ENCODE measurements around the gene WDR62.
"Not testable (repeated sequence)": the region's sequence is repeated elsewhere in the genome, so short reads cannot be mapped to it uniquely, and the experiment has no call there.

WDR62 gene

DNA sequence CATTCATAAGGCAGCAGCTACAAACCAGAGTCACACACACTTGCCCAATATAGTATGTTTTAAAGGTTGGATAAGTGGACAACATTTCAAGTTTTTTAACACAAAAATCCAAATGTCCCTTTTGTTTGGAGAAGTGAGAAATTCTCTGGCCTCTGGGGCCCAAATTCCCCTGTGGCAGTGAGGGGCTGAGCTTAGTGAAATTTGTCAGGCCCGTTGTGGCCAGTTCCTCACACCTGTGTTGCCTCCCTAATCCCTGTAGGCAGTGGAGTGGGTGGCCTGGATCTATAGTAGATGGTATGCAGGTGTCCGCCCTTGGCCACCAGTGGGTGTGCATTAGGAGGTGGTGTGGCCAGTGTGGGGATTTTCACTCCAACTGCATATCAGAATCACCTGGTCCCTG, 6.7 kb downstream of the WDR62 start:
- no peak overlapping the region for H3K9ac ChIP-seq (ENCODE audit: low read depth, low read length)
- peaks cover 38% of the 10 kb centered on the region for H3K36me3 ChIP-seq (ENCODE audit: insufficient read depth, low read length)

DNA sequence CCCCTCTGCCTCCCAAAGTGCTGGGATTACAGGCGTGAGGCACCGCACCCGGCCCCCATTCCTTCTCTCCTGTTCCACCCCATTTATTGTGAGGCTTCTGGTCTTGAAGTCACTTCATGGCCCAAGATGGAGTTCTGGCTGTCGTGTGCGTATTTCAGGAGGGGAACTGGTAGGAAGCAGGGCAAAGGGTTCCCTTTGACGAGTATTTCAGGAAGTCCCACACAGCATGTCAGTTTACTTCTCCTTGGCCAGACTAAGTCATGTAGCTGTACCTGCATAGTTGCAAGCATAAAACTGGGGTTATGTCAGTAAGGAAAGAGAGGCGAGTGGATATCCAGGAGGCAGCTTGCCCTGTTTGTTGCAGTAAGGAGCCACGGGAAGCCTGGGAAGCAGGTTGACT, 10.1 kb downstream of the WDR62 start:
- H3K9me3 ChIP-seq (replicated peaks; ENCODE audit: low read length), result no peaks in the 10 kb centered on the region
- H3K9ac ChIP-seq (ENCODE audit: low read depth, low read length), result no peak overlapping the region
- H3K4me3 ChIP-seq (ENCODE audit: low read length), result no peak overlapping the region
- H3K4me1 ChIP-seq (ENCODE audit: control insufficient read depth, insufficient read depth, low read length), result no peaks in the 10 kb centered on the region
- no peak overlapping the region for H3K4me2 ChIP-seq (ENCODE audit: low read length)
- H3K36me3 ChIP-seq (ENCODE audit: insufficient read depth, low read length), result peaks cover 45% of the 10 kb centered on the region
- no peaks in the 10 kb centered on the region for H3K27me3 ChIP-seq (ENCODE audit: control insufficient read depth, insufficient read depth, low read length)

More for the DNA sequence above, 6.7 kb downstream of the WDR62 start:
- H3K9me3 ChIP-seq (replicated peaks; ENCODE audit: low read length), result no peaks in the 10 kb centered on the region
- H3K27me3 ChIP-seq (ENCODE audit: control insufficient read depth, insufficient read depth, low read length), result no peaks in the 10 kb centered on the region
- no peak overlapping the region for H3K4me2 ChIP-seq (ENCODE audit: low read length)
- no peaks in the 10 kb centered on the region for H3K4me1 ChIP-seq (ENCODE audit: control insufficient read depth, insufficient read depth, low read length)
- H3K4me3 ChIP-seq (ENCODE audit: low read length), result no peak overlapping the region

DNA sequence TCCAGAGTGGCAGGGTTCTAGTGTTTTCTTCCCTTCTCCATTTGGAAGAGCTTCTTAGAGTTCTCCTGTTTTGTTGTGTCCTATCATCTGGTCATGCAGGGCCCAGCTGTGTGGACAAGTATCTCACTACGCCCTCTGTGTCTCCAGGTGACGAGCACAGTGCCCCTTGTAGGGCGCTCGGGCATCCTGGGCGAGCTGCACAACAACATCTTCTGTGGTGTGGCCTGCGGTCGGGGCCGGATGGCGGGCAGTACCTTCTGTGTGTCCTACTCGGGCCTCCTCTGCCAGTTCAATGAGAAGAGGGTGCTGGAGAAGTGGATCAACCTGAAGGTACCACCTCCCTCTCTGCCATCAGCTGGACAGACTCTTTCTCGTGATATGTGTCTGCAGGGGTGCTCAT, 13.0 kb downstream of the WDR62 start:
- Histone ChIP-seq H3K36me3 (ENCODE audit: insufficient read depth, low read length) (peaks cover 35% of the 10 kb centered on the region), H3K9me3 (replicated peaks; ENCODE audit: low read length) (no peaks in the 10 kb centered on the region), H3K9ac (ENCODE audit: low read depth, low read length) (no peak overlapping the region), H3K27me3 (ENCODE audit: control insufficient read depth, insufficient read depth, low read length) (no peaks in the 10 kb centered on the region), H3K4me2 (ENCODE audit: low read length) (no peak overlapping the region), H3K4me1 (ENCODE audit: control insufficient read depth, insufficient read depth, low read length) (peaks cover 5% of the 10 kb centered on the region), H3K4me3 (ENCODE audit: low read length) (no peak overlapping the region)

DNA sequence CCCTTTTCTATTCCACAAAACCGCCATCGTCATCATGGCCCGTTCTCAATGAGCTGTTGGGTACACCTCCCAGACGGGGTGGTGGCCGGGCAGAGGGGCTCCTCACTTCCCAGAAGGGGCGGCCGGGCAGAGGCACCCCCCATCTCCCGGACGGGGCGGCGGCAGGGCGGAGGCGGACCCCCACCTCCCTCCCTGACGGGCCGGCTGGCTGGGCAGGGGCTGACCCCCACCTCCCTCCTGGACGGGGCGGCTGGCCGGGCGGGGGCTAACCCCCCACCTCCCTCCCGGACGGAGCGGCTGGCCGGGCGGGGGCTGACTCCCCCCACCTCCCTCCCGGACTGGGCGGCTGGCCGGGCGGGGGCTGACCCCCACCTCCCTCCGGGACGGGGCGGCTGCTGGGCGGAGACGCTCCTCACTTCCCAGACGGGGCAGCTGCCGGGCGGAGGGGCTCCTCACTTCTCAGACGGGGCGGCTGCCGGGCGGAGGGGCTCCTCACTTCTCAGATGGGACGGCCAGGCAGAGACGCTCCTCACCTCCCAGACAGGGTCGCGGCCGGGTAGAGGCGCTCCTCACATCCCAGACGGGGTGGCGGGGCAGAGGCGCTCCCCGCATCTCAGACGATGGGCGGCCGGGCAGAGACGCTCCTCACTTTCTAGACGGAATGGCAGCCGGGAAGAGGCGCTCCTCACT, 14.3 kb downstream of the WDR62 start:
- H3K36me3 ChIP-seq (ENCODE audit: insufficient read depth, low read length), result peaks cover 33% of the 10 kb centered on the region
- not testable (repeated sequence) for H3K27me3 ChIP-seq (ENCODE audit: control insufficient read depth, insufficient read depth, low read length); H3K4me3 ChIP-seq (ENCODE audit: low read length); H3K9me3 ChIP-seq (replicated peaks; ENCODE audit: low read length); H3K4me2 ChIP-seq (ENCODE audit: low read length); H3K9ac ChIP-seq (ENCODE audit: low read depth, low read length); H3K4me1 ChIP-seq (ENCODE audit: control insufficient read depth, insufficient read depth, low read length)

DNA sequence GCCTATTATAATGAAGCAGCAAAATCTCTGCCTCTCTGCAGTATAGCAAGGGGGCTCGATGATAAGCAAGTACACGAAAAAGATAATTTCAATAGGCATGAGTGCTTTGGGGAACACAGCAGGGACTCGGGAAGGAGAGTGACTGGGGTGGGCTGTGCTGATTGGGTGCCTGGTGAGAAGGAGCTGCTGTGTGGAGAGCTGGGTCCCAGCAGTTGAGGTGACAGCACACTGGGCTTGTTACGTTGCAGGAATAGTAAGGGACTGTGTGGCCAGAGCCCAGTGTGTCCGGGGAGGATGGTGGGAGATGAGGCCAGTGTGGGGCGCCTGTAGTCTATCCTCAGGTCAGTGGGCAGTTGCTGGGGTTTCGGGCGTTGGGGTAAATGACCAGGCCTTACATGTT, 17.4 kb downstream of the WDR62 start:
- Histone ChIP-seq H3K9ac (ENCODE audit: low read depth, low read length) (no peak overlapping the region), H3K4me2 (ENCODE audit: low read length) (no peak overlapping the region), H3K4me3 (ENCODE audit: low read length) (no peak overlapping the region), H3K4me1 (ENCODE audit: control insufficient read depth, insufficient read depth, low read length) (peaks cover 5% of the 10 kb centered on the region), H3K27me3 (ENCODE audit: control insufficient read depth, insufficient read depth, low read length) (no peaks in the 10 kb centered on the region), H3K36me3 (ENCODE audit: insufficient read depth, low read length) (peaks cover 15% of the 10 kb centered on the region), H3K9me3 (replicated peaks; ENCODE audit: low read length) (no peaks in the 10 kb centered on the region)

DNA sequence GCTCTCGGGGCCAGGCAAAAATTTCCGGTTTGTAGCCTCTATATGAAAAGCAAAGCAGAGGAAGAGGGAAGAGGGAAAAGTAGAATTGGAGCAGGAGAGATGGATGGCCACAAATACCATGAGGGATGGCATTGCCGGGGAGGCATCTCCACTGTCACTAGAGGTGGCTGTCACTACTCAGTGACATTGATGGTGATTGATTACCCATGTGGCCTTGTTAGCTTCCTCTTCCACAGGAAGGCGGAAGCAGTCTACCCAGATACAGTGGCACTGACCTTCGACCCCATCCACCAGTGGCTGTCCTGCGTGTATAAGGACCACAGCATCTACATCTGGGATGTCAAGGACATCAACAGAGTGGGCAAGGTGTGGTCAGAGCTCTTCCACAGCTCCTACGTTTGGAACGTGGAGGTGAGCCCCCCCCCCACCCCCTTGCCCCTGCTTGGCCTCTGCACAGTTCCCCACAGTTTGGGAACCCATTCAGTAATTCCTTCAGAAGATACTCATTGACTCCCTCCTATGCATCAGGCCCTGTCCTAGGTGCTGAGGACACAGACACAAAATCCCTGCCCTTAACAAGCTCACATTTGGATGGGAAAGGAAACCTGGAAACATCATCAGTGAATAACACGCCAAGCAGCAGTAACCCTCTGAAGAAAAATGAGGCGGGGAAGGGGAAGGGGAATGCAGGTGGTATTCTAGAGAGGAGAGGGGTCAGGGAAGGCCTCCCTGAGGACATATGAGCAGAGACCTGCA, 18.6 kb downstream of the WDR62 start:
- Histone ChIP-seq H3K9me3 (replicated peaks; ENCODE audit: low read length) (no peaks in the 10 kb centered on the region), H3K9ac (ENCODE audit: low read depth, low read length) (no peak overlapping the region), H3K27me3 (ENCODE audit: control insufficient read depth, insufficient read depth, low read length) (no peaks in the 10 kb centered on the region), H3K4me2 (ENCODE audit: low read length) (no peak overlapping the region), H3K36me3 (ENCODE audit: insufficient read depth, low read length) (peaks cover 6% of the 10 kb centered on the region), H3K4me1 (ENCODE audit: control insufficient read depth, insufficient read depth, low read length) (peaks cover 5% of the 10 kb centered on the region), H3K4me3 (ENCODE audit: low read length) (no peak overlapping the region)

DNA sequence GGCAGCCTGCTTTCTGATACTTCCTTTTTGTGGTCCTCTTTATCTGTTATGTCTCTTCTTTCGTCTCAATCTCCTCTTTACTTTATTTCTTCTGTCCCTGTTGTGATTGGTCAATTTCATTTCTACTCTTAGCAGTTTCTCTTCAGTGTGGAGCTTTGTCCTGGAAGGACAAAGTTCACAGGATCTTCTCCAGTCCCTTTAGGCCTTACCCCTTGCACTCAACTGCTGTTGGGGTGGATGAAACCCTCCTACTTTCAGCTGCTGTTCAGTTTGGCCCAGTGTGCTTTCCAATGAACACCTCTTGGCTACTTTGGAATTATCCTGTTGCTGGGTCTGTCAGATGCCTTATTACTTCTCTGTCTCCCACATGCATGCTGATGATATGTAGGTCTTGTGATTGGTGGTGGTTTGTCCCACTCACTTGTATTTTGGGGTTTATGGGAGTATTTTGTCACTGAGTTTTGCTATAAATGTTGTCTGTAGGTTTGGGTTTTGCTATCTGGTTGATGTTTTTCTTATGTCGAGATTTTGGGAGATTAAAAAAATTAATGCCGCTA, 24.8 kb downstream of the WDR62 start:
- Histone ChIP-seq H3K27me3 (ENCODE audit: control insufficient read depth, insufficient read depth, low read length) (no peaks in the 10 kb centered on the region), H3K9ac (ENCODE audit: low read depth, low read length) (no peak overlapping the region), H3K4me3 (ENCODE audit: low read length) (no peak overlapping the region), H3K9me3 (replicated peaks; ENCODE audit: low read length) (no peaks in the 10 kb centered on the region), H3K4me1 (ENCODE audit: control insufficient read depth, insufficient read depth, low read length) (no peaks in the 10 kb centered on the region), H3K4me2 (ENCODE audit: low read length) (no peak overlapping the region), H3K36me3 (ENCODE audit: insufficient read depth, low read length) (peaks cover 29% of the 10 kb centered on the region)

DNA sequence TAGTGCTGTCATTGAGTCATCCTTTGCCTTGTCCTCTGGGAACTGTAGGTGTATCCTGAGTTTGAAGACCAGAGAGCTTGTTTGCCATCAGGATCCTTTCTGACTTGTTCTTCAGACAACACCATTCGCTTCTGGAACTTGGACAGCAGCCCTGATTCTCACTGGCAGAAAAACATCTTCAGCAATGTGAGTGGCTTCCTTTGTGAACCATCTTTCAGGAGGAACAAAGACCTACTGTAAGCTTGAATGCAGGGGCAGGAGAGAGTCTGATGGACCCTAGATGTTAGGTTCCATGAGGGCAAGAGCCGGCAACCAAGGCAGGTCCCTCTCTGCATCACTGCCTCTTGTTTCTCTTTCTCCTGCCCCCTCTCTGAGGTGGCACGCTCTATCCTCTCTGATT, 26.7 kb downstream of the WDR62 start:
- H3K4me2 ChIP-seq (ENCODE audit: low read length), result no peak overlapping the region
- H3K36me3 ChIP-seq (ENCODE audit: insufficient read depth, low read length), result peaks cover 35% of the 10 kb centered on the region
- no peak overlapping the region for H3K4me3 ChIP-seq (ENCODE audit: low read length)
- H3K27me3 ChIP-seq (ENCODE audit: control insufficient read depth, insufficient read depth, low read length), result no peaks in the 10 kb centered on the region
- H3K4me1 ChIP-seq (ENCODE audit: control insufficient read depth, insufficient read depth, low read length), result no peaks in the 10 kb centered on the region
- H3K9ac ChIP-seq (ENCODE audit: low read depth, low read length), result no peak overlapping the region
- no peaks in the 10 kb centered on the region for H3K9me3 ChIP-seq (replicated peaks; ENCODE audit: low read length)

DNA sequence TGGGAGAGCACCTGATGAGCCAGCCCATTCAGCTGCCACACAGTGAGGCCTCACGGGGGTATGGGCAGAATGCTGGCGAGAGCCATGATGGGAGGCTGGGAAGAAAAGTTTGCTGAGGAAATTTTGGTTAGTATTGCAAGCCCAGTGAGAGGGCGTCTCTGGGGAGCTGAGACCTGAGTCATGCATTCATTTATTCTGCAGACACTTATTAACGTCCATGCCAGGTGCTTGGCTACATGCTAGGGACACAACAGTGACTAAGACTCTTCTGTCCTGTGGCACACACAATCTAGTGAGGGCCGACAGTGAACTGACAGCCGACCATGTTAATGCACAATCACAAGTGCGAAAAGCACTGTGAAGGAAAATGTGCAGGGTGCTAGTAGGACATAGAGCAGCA, 27.2 kb downstream of the WDR62 start:
- H3K4me3 ChIP-seq (ENCODE audit: low read length), result no peak overlapping the region
- no peaks in the 10 kb centered on the region for H3K9me3 ChIP-seq (replicated peaks; ENCODE audit: low read length)
- H3K27me3 ChIP-seq (ENCODE audit: control insufficient read depth, insufficient read depth, low read length), result no peaks in the 10 kb centered on the region
- no peak overlapping the region for H3K4me2 ChIP-seq (ENCODE audit: low read length)
- H3K9ac ChIP-seq (ENCODE audit: low read depth, low read length), result no peak overlapping the region
- H3K36me3 ChIP-seq (ENCODE audit: insufficient read depth, low read length), result peaks cover 35% of the 10 kb centered on the region
- H3K4me1 ChIP-seq (ENCODE audit: control insufficient read depth, insufficient read depth, low read length), result no peaks in the 10 kb centered on the region

DNA sequence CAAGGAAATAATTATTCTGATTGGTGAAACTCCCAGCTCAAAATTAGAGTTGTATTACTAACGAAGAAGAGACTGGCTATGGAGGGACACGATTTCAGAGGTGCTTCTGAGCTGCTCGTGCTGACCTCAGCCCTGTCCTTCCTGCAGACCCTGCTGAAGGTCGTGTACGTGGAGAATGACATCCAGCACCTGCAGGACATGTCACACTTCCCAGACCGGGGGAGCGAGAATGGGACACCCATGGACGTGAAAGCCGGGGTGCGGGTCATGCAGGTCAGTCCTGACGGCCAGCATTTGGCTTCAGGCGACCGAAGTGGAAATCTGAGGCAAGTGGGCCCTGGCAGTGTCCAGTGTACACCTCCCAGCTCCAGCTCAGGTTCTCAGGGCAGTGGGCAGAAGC, 28.2 kb downstream of the WDR62 start:
- no peaks in the 10 kb centered on the region for H3K4me1 ChIP-seq (ENCODE audit: control insufficient read depth, insufficient read depth, low read length)
- peaks cover 35% of the 10 kb centered on the region for H3K36me3 ChIP-seq (ENCODE audit: insufficient read depth, low read length)
- H3K9ac ChIP-seq (ENCODE audit: low read depth, low read length), result no peak overlapping the region
- H3K4me3 ChIP-seq (ENCODE audit: low read length), result no peak overlapping the region
- no peaks in the 10 kb centered on the region for H3K27me3 ChIP-seq (ENCODE audit: control insufficient read depth, insufficient read depth, low read length)
- no peaks in the 10 kb centered on the region for H3K9me3 ChIP-seq (replicated peaks; ENCODE audit: low read length)
- no peak overlapping the region for H3K4me2 ChIP-seq (ENCODE audit: low read length)

DNA sequence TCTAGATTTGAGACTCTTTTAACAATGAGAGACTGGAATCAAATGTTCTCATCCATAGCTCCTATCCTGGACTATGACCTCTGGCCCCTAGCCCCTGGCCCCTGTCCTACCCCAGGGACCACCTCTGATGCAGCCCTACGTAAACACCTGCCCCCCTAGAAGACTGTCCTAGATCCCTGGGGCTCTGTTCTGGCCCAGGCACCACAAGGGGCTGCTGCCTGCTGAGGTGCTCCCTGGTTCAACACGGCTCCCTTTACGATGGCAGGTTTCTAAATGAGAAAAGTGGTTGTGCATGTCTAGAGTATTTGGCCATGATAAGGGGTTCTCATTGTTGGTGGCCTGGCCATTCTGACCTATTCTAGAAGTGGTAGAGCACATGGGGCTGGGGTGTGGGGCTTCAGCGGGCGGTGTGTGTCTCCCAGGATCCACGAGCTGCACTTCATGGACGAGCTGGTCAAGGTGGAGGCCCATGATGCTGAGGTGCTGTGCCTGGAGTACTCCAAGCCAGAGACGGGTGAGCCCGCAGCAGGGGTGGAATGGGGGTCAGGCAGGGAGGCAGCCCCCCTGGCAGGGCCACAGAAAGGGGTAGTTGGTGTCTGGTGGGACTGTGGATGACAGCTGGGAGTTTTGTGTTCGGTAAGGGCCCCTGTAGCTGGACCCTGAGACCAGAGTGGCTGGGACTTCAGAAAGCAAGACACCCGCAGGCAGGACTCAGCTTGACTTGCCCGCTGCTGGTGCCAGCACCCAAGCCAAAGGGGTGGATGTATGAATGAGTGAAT, 29.7 kb downstream of the WDR62 start:
- no peaks in the 10 kb centered on the region for H3K9me3 ChIP-seq (replicated peaks; ENCODE audit: low read length)
- H3K4me3 ChIP-seq (ENCODE audit: low read length), result no peak overlapping the region
- no peak overlapping the region for H3K4me2 ChIP-seq (ENCODE audit: low read length)
- no peak overlapping the region for H3K9ac ChIP-seq (ENCODE audit: low read depth, low read length)
- no peaks in the 10 kb centered on the region for H3K4me1 ChIP-seq (ENCODE audit: control insufficient read depth, insufficient read depth, low read length)
- H3K27me3 ChIP-seq (ENCODE audit: control insufficient read depth, insufficient read depth, low read length), result no peaks in the 10 kb centered on the region
- H3K36me3 ChIP-seq (ENCODE audit: insufficient read depth, low read length), result peaks cover 35% of the 10 kb centered on the region

Data from skeletal muscle satellite cell (primary cell).